ENCODE results near the gene EIF4E1B.
A peak's percentile ranks its signal among the peaks of the same experiment; 100 is the strongest.

The EIF4E1B gene

DNA sequence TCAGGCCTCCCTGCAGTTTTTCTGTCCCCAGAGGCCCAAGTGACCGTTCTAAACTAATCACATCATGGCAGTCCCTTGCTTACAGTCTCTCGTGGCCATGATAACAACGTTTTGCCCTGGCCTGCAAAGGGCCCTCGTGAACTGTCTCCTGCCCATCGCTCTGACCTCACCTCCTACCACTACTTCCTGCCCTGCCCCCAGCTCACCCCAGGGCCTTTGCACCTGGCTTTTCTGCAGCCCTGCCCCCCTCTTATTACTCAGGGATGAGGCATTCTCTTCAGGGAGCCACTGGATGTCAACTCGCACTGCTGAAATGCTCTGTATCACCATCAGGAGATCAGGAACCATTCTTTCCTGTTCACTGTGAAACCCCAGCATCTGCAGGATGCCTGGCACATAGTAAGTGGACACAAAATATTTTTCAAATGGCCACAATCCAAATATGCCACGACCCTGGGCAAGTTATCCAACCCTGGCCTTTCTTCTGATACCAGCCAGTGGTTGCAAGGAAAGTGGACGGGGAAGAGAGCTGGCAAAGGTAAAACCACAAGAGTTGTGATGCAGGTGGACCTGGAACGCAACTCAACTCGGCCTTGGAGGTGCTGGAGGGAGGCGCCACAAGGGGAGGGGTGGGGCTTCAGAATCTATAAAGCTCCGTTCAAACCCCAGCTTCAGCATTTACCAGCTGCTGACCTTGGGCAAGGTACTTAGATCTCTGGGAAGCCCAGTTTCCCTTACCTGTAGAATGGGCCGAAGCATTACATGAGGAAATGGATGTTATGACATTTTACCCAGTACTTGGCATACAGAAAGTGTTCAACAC, 1.9 kb upstream of the EIF4E1B start:
- DNase-seq, result no peak

DNA sequence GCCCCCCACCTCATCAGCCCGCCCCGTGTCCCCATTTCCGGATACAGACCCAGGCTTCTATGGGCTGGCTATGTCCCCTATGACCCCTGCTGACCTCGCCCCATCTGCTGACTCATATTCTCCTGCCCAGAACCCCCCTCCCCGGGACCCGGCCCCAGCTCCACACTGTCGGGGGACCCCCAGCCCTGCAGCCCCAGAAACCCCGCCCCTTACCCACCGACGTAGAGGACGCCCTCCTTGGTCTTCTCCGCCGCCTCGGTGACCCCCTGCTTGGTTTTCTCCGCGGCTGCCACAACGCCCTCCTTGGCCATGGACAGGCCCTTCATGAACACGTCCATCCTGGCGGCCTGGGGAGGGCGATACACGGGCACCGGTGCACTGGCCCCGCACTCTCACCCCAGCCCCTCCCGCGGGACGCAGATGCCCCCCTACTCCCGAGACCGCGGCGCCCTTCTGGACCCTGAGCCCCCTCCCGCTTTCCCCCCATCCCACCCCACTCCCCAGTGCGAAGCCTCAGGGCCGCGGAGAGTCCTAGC, 1.1 kb upstream of the EIF4E1B start:
- no peak for DNase-seq

DNA sequence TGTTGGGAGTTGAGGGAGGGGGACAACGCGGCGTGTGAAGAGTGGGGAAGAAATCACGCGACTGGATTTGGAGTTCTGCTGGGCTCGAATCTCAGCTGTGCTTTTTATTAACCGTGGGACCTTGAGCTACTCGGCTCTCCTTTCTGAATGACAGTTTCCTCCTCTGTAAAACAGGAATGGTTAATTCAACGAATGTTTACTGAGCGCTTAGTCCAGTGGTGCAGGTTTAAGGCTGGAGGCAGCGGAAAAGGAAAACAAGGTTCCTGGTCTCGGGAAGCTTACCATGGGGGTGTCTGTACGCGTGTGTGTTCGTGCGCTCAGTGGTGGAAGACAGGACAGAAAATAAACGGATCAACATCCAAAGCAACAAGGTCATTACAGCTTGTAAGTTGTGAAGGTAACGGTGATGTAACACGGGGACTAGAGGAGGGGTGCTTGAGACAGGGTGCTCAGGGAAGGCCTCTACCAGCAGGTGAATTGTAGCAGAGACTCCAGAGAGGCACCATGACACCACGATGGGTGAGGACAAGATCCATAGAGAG, 277 bp downstream of the EIF4E1B start:
- DNase-seq, result no peak

DNA sequence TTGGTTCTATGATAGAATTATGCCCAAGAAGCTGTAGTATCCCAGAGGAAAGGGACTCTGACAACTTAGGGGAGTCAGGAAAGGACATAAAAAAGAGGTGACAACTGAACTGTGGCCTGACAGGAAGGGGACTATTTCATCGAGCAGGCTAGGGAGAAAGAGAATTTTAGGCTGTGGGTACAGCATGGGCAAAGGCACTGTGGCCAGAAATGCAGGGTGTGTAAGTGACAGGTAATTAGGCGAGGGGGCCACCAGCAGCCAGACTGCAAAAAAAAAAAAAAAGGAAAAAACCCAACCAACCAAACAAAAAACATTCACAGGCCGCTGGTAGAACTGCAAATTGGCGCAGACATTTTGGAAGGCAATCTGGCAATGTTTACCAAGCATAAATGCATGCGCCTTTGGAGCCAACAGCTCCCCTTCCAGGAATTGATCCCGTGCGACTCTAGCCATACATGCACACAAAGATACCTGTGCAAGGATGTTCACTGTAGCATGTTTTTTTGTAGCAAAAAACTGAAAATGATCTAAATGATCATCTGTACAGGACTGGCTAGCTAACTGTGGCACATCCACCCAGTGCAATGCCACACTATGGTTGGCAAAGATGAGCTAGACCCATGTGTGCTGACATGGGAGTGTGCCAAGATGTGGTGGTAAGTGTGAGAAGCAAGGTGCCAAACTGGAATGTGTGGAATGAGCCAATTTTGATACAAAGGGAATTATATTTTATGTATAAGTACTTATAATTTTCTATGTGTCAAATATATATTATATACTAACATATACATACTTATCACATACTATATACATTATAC, 1.1 kb downstream of the EIF4E1B start:
- DNase-seq, result no peak

DNA sequence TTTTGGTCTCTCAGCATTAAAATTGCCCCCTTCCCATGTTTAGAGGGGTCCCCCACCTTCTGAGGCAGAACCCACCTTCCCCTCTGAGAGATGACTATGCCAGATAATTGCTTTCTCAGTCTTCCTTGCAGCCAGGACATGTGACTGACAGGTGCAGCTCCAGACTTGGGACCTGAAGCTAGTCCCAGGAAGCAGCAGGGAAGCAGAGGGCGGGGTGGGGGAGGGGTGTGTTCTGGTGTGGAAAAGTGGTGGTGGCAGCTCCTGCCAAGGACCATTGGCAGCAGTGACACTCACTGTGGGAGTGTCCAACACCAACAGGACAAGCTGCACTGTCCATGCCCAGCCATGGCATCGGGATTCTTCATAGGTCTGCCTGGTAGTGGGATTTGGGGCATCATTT, 2.3 kb downstream of the EIF4E1B start:
- no peak for DNase-seq

DNA sequence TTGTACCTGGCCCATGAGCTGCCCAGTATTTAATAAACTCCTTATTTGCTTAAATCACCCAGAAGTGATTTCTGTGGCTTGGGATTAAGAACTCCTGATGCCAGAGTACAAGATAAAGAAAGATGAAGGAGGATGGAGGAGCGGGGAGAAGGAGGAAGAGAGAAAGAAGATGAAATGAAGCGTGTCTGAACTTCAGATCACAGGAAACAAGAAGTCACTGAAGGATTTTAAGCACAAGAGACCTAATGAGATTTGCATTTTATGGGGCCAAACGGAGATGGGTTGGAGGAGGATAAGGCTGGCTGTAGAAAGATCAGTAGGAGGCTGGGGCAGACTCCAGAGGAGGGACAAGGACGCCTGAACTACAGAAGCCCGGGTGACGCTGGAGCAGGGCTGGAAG, 3.1 kb downstream of the EIF4E1B start:
- no peak for DNase-seq

DNA sequence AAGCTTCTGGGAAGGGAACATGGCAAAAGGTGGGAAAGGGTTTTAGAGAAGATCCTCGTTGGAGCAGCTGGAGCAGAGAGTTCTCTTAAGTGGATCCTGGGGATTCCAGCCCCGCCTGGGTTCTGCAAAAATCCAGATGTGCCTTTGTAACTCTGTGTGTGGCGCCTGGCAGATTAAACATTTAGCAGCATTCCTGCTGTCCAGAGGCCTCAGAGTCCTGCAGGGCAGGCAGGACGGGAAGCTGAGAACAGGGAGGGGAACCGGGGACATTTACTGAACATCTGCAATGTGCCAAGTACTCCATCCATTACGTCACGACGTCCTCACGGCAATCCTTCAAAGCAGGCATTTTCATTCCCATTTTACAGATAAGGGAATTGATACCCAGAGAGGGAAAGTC, 6.0 kb downstream of the EIF4E1B start:
- DNase-seq, result no peak

DNA sequence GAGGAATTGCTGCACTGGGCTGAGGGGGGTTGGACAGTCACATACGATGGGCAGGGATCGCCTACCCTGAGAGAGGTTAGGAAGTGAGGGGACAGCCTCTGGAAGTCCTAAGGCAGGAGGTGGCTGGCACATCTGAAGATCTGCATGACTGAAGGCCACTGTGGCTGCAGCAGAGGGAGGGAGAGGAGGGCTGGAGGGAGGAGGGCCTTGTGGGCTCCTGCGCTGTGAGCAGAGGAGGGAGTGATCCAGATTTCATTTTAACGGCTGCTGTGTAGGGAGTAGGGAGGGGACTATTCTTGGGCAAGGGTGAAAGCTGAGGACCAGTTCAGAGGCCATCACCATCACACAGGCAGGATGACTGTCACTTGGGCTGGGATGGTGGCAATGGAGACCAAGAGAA, 7.1 kb downstream of the EIF4E1B start:
- no peak for DNase-seq

DNA sequence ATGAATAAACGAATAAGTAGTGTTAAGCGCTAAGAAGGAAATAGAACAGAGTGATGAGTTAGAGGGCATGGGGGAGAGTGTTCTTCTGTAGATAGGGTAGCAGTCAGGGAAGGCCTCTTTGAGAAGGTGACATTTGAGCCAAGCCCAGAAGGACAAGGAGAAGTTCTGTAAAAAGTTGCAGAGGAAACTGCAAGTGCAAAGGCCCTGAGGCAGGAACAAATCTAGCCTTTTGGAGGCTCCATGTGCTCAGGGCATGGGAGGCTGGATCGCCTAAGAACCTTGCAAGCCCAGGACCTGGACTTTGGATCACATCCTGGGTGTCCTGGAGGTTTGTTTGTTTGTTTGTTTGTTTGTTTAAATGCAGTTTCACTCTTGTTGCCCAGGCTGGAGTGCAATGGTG, 8.0 kb downstream of the EIF4E1B start:
- no peak for DNase-seq

DNA sequence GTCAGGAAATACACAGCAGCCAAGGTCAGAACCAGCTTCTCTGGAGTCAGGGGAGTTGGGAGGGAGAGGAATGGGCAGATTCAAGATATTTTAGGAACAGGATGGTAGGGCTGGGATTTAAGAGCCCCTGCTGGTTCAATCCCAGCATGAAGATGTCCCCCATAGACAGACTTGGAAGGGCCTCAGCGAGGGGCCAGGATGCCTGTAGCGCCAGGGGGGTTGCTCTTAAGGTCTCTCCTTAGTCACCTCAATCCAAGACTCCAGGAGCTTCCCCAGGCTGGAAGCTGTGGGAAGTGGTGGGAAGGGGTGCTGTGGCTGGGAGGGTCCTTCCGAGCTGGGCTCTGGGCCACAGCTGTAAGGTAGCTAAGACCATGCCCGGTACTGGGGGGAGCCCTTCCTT, 8.7 kb downstream of the EIF4E1B start:
- DNase-seq, result no peak

DNA sequence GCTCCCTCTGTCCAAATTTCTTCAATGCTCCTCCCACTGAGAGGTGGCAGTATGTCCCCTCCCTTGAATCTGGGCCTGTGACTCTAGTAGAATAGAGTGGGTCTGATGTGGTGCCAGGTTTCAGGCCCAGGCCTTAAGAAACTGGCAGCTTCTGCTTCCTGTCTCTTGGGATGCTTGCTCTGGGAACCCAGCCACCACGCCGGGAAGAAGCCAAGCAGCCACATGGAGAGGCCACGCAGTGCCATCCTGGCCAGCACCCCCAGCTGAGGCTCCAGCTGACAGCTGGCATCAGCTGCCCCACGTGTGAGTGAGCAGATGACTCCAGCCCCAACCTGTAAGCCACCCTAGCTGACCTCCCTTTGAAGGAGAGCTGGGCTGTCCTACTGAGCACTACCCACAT, 9.5 kb downstream of the EIF4E1B start:
- no peak for DNase-seq

DNA sequence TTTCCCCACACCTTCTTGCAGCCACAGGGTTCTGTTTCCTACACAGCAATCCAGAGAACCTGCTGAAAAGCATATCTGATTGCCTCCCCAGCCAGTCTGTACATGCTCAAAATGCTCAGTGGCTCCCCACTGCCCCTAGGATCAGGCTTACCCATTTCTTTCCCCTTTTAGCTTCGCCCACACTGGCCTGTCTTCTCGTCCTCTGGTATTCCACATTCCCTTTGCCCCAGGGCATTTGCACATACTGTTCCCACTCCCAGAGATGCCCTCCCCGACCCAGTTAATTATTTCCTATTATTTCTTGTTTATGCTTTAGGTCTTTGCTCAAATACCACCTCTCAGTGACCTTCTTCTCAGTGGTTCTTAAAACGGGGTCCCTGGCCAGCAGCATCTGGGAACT, 10.1 kb downstream of the EIF4E1B start:
- no peak for DNase-seq

DNA sequence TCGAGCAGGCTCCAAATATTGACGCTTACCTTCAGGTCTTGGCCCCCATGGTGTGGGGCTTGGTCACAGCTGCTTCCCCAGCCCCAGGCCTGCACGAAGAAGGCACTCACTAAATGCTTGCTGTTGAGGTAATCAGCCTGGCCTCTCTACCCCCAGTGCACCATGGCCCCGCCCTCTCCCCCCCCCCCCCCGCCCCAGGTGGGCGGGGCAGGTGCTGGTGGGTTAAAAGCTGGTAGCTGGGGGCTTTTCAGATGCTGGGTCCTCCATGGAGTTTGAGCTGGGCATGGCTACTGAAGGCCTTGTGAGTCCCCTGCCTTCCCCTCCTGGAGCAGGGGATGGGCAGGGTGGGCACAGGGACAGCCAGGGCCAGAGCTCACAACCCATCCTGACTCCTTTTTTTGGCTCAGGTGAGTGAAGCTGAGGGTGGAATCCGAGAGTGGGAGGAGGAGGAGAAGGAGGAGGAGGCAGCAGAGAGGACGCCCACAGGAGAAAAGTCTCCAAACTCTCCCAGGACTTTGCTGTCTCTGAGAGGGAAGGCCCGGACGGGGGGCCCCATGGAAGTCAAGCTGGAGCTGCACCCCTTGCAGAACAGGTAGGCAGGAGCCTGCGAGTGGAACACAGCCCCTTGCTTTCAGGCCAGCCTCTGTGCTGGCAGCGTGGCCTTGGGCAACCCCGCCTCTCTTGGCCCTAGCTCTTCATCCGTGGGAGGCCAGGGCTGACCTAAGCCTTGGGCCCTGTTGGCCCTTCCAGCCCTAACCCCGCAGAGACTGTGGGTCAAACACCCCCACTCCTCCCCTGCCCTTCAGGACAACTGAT, 12.4 kb downstream of the EIF4E1B start:
- no peak for DNase-seq

DNA sequence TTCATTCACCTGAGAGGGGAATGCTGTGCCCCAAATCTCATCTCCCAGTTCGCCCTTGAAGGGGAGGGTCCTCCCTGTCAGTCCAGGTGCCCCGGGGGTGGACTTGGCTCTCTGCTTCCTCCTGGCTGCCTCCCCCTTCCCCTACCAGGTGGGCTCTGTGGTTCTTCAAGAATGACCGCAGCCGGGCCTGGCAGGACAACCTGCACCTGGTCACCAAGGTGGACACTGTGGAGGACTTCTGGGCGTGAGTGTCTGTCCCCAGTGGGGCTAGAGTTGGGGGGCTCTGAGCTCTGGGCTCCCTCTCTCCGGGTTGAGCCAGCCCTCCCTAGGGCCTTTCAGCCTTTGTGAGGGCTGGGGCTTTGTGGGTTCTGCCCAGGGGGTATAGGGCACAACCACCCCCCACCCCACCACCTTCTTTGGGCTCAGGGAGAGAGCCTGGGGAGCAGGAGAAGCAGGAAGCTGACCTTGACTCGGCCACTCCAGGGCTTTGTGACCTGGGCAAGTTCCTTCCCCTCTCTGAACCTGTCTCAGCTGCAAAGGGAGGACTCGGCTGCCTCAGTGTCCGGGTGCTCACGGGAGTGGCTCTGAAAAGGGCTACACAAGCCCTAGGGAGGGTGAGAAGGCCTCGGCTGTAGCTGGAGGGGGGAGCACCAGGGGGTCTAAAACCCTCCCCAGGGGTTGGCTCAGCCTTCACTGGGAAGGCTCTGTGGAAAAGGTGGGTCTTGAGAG, 13.2 kb downstream of the EIF4E1B start:
- DNase-seq, result no peak

DNA sequence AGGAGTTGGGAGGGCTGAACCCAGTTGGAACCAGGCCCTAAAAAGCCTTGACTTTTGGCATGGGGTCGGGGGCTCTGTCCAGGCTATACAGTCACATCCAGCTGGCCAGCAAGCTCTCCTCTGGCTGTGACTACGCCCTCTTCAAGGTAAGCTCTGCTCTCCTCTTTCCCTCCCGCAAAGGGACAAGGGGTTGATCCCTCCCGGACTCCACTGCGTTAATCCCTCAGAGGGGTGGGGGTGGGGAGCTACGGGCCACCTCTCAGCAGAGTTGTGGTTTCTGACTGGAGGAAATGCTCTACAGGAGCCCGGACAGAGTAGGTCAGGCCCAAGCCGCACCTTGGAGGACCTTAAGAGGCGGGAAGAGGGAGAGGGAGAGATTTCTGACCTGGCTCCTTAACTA, 13.8 kb downstream of the EIF4E1B start:
- no peak for DNase-seq

DNA sequence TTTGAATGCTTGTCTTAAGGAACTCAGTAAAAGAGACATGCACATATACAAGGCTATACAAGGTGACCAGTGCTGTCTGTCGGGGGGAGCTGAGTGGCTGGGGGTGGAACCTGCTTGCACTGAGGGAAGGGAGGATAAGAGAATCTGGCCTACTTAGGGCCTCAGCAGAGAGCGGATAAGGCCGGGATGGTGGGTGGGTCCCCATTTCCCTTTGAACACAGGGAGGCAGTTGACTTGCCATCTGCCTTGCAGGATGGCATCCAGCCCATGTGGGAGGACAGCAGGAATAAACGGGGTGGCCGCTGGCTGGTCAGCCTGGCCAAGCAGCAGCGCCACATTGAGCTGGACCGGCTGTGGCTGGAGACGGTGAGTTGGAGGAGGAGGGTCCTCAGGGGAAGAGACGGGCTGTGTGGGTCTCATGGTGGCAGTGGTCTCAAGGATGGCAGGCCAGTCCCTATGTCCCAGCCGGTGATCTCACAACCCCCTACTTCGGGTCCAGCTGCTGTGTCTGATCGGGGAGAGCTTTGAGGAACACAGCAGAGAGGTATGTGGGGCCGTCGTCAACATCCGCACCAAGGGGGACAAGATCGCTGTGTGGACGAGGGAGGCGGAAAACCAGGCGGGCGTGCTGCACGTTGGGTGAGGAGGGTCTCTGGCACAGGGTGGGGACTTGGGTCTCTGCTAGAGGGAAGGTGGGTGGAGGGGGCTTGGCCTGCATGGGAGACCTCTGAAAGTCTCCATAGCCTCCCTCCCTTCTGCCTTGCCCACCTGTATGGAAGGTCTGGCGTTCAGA, 14.6 kb downstream of the EIF4E1B start:
- no peak for DNase-seq

DNA sequence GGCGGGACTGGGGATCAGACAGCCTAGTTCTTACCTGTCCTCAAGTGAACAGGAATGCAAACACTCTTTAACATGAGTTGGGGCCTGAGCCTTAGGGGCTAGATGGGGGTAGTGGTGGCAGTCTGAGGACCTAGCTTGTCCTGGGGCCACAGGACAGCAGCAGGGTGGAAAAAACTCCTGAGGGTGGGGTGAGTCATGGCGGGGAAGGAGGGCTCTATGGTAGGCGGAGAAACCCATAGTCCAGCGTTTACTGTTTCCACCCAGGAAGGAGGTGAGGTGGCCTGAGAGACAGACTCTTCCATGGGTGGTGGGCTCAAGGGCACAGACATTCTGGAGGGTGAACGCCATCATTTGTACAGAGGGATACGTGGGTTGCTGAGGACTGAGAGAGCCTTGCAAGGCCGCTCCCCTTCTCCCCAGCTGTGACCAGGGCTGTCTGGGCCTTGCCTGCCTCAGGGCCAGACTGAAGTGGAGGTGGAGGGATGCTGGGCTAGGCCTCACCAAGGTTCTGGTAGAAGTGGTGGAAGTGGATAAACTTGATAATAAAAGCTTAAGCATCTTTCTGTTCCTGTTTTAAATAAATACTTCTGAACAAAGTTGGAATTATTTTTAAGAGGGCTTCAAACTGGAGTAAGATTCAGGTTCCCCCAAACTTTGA, 15.7 kb downstream of the EIF4E1B start:
- no peak for DNase-seq

DNA sequence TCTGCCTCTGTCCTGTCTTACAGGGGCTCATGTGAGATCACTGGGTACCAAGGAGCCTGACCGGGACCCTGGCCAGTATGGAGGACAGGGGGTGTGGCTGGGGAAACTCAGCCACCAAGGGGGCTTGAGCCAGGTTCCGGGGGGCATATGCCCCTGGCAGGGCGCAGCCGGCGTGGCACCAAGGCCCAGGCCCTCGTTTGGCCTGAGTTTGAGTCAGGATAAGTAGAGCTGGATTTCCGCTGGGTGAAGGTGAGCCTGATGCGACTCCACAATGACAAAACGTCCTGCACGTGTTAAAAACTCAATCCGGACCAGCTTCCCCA, 16.2 kb downstream of the EIF4E1B start:
- DNase-seq, result no peak

DNA sequence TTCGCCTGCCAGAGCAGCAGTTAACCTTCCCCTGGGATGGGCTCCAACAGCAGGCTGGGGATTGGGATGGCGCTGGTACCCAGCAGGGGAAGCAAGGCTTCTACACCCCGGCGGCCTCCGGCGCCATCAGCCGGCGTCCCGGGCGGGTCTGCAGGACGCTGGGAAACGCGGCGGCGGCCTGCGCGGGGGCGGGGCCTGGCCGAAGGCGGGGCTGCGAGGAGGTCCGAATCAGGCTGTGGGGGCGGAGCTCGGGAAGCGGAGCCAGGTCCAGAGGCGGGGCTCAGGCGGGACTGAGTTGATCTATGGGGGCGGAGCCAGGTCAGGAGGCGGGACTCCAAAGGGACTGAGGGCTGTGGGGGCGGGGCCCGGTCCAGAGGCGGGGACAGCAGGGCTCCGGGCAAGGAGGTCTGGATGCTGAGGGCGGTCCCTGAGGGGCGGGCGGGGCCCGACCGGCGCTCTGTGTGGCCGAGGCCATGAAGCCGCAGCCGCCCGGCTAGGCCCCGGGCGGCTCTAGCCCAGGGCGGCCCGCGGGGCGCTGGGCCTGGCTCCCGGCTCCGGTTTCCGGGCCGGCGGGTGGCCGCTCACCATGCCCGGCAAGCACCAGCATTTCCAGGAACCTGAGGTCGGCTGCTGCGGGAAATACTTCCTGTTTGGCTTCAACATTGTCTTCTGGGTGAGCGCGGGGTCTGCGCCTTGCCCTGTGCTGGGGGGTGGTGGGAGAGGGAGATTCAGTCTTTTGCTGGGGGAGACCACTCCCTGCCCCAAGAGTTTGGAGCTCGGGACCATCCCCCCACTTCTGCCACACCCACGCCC, 16.8 kb downstream of the EIF4E1B start, which contains the start of gene TSPAN17:
TSPAN17 (plus strand) TSS at position 455 of the 813 bp plus-strand sequence; CDS start at position 587, 132 bp downstream.
- DNase-seq, result peak; percentile 98

Measured in activated naive CD4-positive, alpha-beta T cell treated with anti-CD3 and anti-CD28 coated beads, Interleukin-2, amount 50 U/mL, for 16 hours (primary cell).